ENCODE results near the gene PPM1H.

- no peak for TF ChIP-seq CTCF (conservative IDR thresholded peaks at IDR 0.05)
- TF ChIP-seq ZFX (IDR thresholded peaks at IDR 0.05) = no peak
Measured at GRCh38 chr12:62900686-62901272, 34.2 kb downstream of the PPM1H start.

Measured in C4-2B (cell line).